Activated T-helper 17 cell treated with anti-CD3 and anti-CD28 coated beads, Interleukin-2, amount 50 U/mL, for 72 hours (primary cell): ENCODE results near the gene CAMKMT. TPM values are rescaled to one million over a fixed set of nuclear protein-coding genes. Genes with fewer than 3 reads are reported as not detected.

Experiments used
- total RNA-seq, 2 donors: library from RNA; stranded (reverse); gene quantifications; one replicate each; pipeline ENCODE4 v1.2.3, GENCODE V29; 2022

The CAMKMT gene
- total RNA-seq, 2 donors from 2014 or later, result 13.4 TPM

Other genes starting within 250 kb of the CAMKMT start
- gene PPM1B, start 193.1 kb upstream of the CAMKMT start, total RNA-seq, result 10 to 100 TPM; 36.3 to 38.9 TPM
- gene SLC3A1, start 86.5 kb upstream of the CAMKMT start, total RNA-seq, result not detected
- 10 to 100 TPM; 29.0 to 30.8 TPM for gene PREPL, start 453 bp upstream of the CAMKMT start, total RNA-seq